Activated CD4-positive, alpha-beta T cell treated with anti-CD3 and anti-CD28 coated beads, Interleukin-2, Interleukin-6, amounts not matched to agents 100 ng/mL and 50 ng/mL, durations not matched to agents 16 hours and 8 hours (primary cell): ENCODE results near the gene MYORG.
"Not testable (repeated sequence)": the region's sequence is repeated elsewhere in the genome, so short reads cannot be mapped to it uniquely, and the experiment has no call there.

Source experiments
- DNase-seq: peaks from one replicate; pipeline ENCODE4 v3.0.0-alpha.2; 2020

Gene MYORG

GRCh38 chr9:34367751-34368410 lies 8.8 kb downstream of the MYORG start:
- not testable (repeated sequence) for DNase-seq

- DNase-seq: no peak
Observed at GRCh38 chr9:34366365-34366764, 10.3 kb downstream of the MYORG start.

- DNase-seq: no peak
Observed at GRCh38 chr9:34365282-34365681, 11.4 kb downstream of the MYORG start.

- DNase-seq: no peak
Observed at GRCh38 chr9:34363619-34364351, 12.9 kb downstream of the MYORG start.

- DNase-seq: no peak
Observed at GRCh38 chr9:34362614-34363214, 14.0 kb downstream of the MYORG start.

- not testable (repeated sequence) for DNase-seq
Observed at GRCh38 chr9:34352957-34353356, 23.7 kb downstream of the MYORG start.

GRCh38 chr9:34352122-34352652 lies 24.5 kb downstream of the MYORG start:
- not testable (repeated sequence) for DNase-seq

- no peak for DNase-seq
Observed at GRCh38 chr9:34349324-34349723, 27.4 kb downstream of the MYORG start.

GRCh38 chr9:34347800-34348158 lies 28.9 kb downstream of the MYORG start:
- DNase-seq: no peak

- DNase-seq: no peak
Observed at GRCh38 chr9:34346873-34347799, 29.6 kb downstream of the MYORG start.

GRCh38 chr9:34343605-34344004 lies 33.1 kb downstream of the MYORG start:
- no peak for DNase-seq

GRCh38 chr9:34343090-34343489 lies 33.6 kb downstream of the MYORG start:
- DNase-seq: no peak

GRCh38 chr9:34341659-34342295 lies 34.9 kb downstream of the MYORG start:
- no peak for DNase-seq

GRCh38 chr9:34338665-34339385 lies 37.9 kb downstream of the MYORG start:
- DNase-seq: no peak

GRCh38 chr9:34338079-34338478 lies 38.6 kb downstream of the MYORG start:
- not testable (repeated sequence) for DNase-seq

- DNase-seq: no peak
Observed at GRCh38 chr9:34337403-34337802, 39.3 kb downstream of the MYORG start.

- DNase-seq: no peak
Observed at GRCh38 chr9:34335376-34335775, 41.3 kb downstream of the MYORG start.

- DNase-seq: no peak
Observed at GRCh38 chr9:34334916-34335315, 41.8 kb downstream of the MYORG start.

- no peak for DNase-seq
Observed at GRCh38 chr9:34334337-34334824, 42.3 kb downstream of the MYORG start.

GRCh38 chr9:34333836-34334235 lies 42.9 kb downstream of the MYORG start:
- no peak for DNase-seq
